GM12801 (cell line): ENCODE measurements around the gene SERBP1.

Experiments used
- TF ChIP-seq, protein P1 (sequence below): IDR thresholded peaks from one replicate; pipeline ENCODE4 v1.5.1; 2011; ENCODE audit warnings: control low read depth; ENCODE audit not compliant: insufficient read length; ENCODE audit errors: extremely low read depth

SERBP1 gene

DNA sequence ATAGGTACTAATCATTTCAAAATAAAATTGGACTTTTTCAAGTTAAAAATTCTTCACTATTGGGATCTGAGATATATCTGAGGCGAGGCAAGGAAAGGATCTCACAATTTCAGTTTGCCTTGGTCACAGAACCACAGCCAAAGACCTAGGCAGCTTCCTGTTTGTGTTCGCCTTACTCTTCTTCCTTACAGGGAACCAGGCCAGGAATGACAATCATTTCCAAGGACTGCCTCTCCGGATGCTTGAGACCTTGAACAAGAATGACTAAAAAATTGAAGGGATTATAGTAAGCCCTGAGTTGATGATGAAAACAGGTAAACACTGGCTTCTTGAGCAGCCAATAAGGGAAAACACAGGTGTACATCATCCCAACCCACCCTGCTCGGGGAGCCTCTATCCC, 35.2 kb upstream of the SERBP1 start:
- TF ChIP-seq, protein P1, sequence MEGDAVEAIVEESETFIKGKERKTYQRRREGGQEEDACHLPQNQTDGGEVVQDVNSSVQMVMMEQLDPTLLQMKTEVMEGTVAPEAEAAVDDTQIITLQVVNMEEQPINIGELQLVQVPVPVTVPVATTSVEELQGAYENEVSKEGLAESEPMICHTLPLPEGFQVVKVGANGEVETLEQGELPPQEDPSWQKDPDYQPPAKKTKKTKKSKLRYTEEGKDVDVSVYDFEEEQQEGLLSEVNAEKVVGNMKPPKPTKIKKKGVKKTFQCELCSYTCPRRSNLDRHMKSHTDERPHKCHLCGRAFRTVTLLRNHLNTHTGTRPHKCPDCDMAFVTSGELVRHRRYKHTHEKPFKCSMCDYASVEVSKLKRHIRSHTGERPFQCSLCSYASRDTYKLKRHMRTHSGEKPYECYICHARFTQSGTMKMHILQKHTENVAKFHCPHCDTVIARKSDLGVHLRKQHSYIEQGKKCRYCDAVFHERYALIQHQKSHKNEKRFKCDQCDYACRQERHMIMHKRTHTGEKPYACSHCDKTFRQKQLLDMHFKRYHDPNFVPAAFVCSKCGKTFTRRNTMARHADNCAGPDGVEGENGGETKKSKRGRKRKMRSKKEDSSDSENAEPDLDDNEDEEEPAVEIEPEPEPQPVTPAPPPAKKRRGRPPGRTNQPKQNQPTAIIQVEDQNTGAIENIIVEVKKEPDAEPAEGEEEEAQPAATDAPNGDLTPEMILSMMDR = no peak

DNA sequence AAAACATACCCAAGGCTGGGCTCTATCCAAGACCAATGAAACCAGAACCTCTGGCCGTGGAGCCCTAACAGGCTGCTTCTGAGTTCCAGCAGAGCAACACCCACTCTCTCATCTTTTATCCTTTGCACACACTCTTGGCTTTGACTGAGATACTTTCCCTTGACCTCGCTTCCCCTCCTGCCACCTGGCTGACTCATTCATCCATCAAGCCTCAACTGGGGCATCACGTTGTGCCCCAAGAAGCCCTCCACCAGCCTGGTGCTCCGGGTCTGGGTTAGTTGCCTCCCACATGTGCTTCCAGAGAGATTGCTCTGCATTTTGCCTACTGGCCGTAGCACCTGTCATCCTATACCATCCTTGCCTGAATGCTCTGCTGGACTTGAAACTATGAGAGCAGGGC, 34.5 kb upstream of the SERBP1 start:
- TF ChIP-seq, protein P1 = no peak

DNA sequence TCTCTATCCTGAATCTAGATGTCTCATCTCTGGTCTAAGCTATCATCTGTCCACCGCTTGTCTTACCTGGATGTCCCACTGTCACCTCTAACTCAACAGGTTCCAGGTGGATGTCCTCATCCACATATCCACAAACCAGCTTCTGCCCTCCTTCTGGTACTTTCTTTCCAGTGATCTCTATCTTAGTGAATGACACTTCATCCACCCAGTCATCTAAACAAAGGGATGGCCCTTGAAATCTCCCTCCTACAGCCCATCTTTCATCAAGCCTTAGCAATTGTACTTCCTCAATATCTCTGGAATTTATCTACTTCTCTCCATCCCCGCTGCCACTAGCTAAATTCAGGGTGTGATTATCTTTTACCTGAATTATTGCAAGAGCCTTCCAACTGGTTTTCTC, 33.9 kb upstream of the SERBP1 start:
- TF ChIP-seq, protein P1 = no peak

DNA sequence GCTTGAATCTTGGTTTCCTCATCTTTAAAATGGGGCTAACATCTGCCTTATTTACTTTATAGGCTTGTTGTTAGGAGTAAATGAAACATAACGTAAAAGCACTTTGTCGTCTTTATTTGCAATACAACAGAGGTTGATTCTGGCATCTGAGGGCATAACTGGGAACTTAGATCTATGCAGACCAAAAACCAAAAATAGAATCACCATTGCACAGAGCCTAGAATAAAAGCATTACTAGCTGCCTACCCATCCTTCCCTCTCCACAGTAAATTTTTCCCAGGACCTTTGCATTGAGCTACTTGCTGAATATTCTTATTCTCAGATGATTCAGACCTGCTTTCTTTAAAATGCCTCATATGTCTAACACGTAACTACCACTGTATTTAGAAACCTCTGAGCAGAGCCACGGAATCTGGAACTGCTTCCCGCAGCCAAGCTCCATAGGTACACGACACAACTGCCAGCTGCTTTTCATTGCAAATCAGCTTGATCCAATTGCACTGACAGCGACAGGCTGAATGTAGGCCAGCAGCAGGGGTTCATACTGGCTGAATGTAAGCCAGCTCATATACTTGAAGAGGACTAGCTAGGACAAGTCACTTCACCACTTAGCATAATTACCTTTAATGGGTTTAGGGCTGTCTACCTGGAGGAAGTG, 33.2 kb upstream of the SERBP1 start:
- TF ChIP-seq, protein P1 = no peak

DNA sequence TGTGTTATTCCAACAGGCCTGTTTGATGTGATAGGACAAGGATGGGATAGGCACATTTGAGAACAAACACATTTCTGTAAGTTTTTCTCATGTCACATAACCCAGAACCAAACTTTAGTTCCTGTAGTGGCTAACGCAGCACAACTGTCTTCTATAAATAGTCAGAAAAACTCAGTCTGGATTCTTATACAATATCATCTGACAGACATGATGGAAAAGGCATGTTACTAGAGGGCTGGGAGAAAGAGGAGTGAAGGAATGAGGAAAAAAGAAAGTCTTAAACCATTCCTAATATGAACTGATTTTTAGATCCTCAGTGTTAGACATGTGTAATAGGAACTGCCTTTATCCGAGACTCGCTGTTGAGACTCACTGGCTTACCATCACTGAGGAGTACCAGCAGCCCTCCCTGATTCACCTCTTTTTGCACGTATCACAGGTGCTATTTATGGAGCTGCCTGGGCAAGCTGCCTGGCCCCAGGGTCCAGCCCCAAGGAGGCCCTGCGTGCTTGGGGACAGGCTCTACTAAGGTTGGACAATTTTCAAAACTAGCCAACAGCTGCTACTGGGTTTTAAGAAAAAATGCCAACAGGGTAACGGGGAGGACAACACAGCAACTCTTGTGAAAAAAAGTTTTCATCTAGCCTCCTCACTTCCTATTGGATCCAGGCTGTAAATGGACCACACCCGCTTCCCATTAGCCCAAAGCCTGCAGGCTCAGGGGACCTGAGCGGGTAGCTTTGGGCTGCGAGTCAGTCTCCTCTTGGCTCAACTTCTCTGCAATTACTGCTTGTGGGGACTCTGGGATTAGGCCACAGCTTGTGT, 30.7 kb upstream of the SERBP1 start:
- TF ChIP-seq, protein P1 = no peak

- TF ChIP-seq, protein P1 = no peak
These were observed 28.9 kb upstream of the SERBP1 start for GRCh38 chr1:67459068-67459467.

DNA sequence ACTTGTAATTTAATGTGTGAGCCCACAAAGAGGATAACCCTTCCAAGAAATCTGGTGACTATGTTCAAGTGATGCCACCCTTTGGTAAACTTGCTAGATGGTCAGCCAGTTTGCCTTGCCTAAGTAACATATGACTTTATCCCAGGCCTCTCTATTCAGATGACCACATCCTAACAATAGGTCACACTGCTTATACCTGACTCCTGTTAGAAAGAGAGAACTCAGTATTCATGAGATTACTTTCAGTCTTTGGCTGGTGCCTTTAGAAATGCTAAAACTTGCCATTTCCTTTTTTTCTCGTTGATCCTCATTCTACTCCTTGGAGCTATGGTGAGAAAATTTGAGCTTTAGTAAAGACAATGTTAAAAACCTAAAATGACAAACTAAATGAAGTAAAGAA, 28.5 kb upstream of the SERBP1 start:
- TF ChIP-seq, protein P1 = no peak
